HEK293 (cell line): Measurements from ENCODE around the gene TSPOAP1.

ENCODE experiments used
- KLF16 ChIP-seq: fragments of 450-650 bp; formaldehyde crosslinking; IDR thresholded peaks from 2 replicates; pipeline ENCODE4 v1.5.1; 2017; ENCODE audit warnings: missing biosample characterization, missing genetic modification characterization
- ZBTB21 ChIP-seq: fragments of 450-650 bp; formaldehyde crosslinking; IDR thresholded peaks from 2 replicates; pipeline ENCODE4 v1.5.1; 2017; ENCODE audit warnings: missing biosample characterization, missing genetic modification characterization
- ZNF274 ChIP-seq, 2 experiments: fragments of 200-500 bp in 1 of 2; fragments of 450-650 bp in 1 of 2; sonication (Bioruptor generic) in 1 of 2; formaldehyde crosslinking in 1 of 2; IDR thresholded peaks; 2 replicates each; pipeline versions ENCODE4 v1.5.1 to v1.6.1; 2014 to 2016; ENCODE audit warnings: borderline replicate concordance in 1 of 2, inconsistent platforms in 1 of 2, low read length in 1 of 2, missing biosample characterization in 1 of 2, missing genetic modification characterization in 1 of 2
- ZNF335 ChIP-seq: fragments of 450-650 bp; formaldehyde crosslinking; conservative IDR thresholded peaks from 2 replicates; pipeline ENCODE4 v1.5.1; 2016; ENCODE audit warnings: missing biosample characterization, missing genetic modification characterization
- TF ChIP-seq, protein P1 (sequence below): fragments of 450-650 bp; formaldehyde crosslinking; optimal IDR thresholded peaks from 2 replicates; pipeline ENCODE3; 2016; ENCODE audit warnings: missing biosample characterization, mild to moderate bottlenecking, missing genetic modification characterization
- TF ChIP-seq, protein P2 (sequence below): fragments of 450-650 bp; formaldehyde crosslinking; IDR thresholded peaks from 2 replicates; pipeline ENCODE4 v1.5.1; 2016; ENCODE audit warnings: missing biosample characterization, missing genetic modification characterization

DNA sequence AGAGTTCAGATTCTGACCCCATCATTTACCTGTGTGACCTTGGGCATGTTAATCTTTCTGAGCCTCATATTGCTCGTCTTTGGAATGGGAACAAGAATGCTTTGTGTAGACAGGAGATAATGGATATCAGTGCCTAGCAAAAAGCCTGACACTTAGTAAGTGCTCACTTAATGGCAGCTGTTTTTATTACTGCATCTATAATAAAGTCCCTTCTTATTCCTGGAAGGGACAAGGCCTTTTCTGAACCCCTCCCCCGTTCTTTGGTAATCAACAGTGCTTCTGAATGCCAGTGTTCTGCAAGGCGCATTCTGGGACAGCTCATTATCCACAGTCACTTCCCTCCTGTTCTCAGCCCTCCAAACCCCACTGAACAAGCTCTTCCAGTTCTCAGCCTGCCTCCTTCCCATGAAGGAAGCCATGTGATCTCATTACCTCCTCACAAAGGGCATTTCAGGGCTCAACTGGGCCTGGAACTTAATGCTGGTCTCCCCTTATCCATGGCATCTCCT lies 48.6 kb upstream of the TSPOAP1 start:
- TF ChIP-seq, protein P1, sequence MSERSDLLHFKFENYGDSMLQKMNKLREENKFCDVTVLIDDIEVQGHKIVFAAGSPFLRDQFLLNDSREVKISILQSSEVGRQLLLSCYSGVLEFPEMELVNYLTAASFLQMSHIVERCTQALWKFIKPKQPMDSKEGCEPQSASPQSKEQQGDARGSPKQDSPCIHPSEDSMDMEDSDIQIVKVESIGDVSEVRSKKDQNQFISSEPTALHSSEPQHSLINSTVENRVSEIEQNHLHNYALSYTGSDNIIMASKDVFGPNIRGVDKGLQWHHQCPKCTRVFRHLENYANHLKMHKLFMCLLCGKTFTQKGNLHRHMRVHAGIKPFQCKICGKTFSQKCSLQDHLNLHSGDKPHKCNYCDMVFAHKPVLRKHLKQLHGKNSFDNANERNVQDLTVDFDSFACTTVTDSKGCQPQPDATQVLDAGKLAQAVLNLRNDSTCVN (tag by site-specific recombination): no peak
- TF ChIP-seq ZNF274 (IDR thresholded peaks at IDR 0.05; ENCODE audit: low read length): no peak
- TF ChIP-seq ZNF274 (tag by site-specific recombination; IDR thresholded peaks at IDR 0.05; ENCODE audit: borderline replicate concordance): no peak
- TF ChIP-seq, protein P2, sequence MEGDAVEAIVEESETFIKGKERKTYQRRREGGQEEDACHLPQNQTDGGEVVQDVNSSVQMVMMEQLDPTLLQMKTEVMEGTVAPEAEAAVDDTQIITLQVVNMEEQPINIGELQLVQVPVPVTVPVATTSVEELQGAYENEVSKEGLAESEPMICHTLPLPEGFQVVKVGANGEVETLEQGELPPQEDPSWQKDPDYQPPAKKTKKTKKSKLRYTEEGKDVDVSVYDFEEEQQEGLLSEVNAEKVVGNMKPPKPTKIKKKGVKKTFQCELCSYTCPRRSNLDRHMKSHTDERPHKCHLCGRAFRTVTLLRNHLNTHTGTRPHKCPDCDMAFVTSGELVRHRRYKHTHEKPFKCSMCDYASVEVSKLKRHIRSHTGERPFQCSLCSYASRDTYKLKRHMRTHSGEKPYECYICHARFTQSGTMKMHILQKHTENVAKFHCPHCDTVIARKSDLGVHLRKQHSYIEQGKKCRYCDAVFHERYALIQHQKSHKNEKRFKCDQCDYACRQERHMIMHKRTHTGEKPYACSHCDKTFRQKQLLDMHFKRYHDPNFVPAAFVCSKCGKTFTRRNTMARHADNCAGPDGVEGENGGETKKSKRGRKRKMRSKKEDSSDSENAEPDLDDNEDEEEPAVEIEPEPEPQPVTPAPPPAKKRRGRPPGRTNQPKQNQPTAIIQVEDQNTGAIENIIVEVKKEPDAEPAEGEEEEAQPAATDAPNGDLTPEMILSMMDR (tag by site-specific recombination): no peak
- TF ChIP-seq KLF16 (tag by site-specific recombination): no peak
- TF ChIP-seq ZNF335 (tag by site-specific recombination): no peak
- TF ChIP-seq ZBTB21 (tag by site-specific recombination): no peak
